H1 (cell line): ENCODE data around the gene PCCA. TPM values are rescaled to one million over a fixed set of nuclear protein-coding genes. Genes with fewer than 3 reads are reported as not detected.
A peak's percentile ranks its signal among the peaks of the same experiment; 100 is the strongest.

Experiments used
- CTCF ChIA-PET: fragments of 300-600 bp; sonication (Branson Sonifier 250); formaldehyde crosslinking; loops from one replicate; lab custom pipeline; 2021; ENCODE audit not compliant: partially characterized antibody; lab: Charles Lee
- POLR2A ChIA-PET: fragments of 300-600 bp; sonication (Branson Sonifier 250); formaldehyde crosslinking; loops from one replicate; lab custom pipeline; 2021; ENCODE audit warnings: inconsistent platforms; ENCODE audit not compliant: partially characterized antibody; lab: Charles Lee
- DNase-seq, 2 experiments: peaks; one replicate each; pipeline versions ENCODE4 v3.0.0 to v3.0.0-alpha.2; 2010 to 2022; ENCODE audit warnings: low spot score in 2 of 2, low read depth in 1 of 2, mixed read lengths in 1 of 2
- FAIRE-seq: peaks from 2 replicates; lab custom pipeline; 2011; peaks lifted over from hg19 to GRCh38; lab: Jason Lieb, UNC
- H2AFZ ChIP-seq: 2 replicates; pipeline ENCODE4 v1.8.1; 2012; ENCODE audit warnings: low read length, inconsistent platforms
- H2AK5ac ChIP-seq: 2 replicates; pipeline ENCODE4 v1.6.1; 2013; ENCODE audit warnings: low read depth, low read length
- H2BK120ac ChIP-seq: replicated peaks from 2 replicates; pipeline ENCODE3; 2013; ENCODE audit warnings: low read depth, low read length, inconsistent platforms
- H2BK12ac ChIP-seq: 2 replicates; pipeline ENCODE4 v1.6.1; 2013; ENCODE audit warnings: low read depth, low read length
- H2BK15ac ChIP-seq: 2 replicates; pipeline ENCODE4 v1.6.1; 2013; ENCODE audit warnings: low read length
- H2BK20ac ChIP-seq: 2 replicates; pipeline ENCODE4 v1.6.1; 2013; ENCODE audit warnings: low read length
- H2BK5ac ChIP-seq: 2 replicates; pipeline ENCODE4 v1.6.1; 2013; ENCODE audit warnings: low read depth, low read length
- H3K14ac ChIP-seq: 2 replicates; pipeline ENCODE4 v1.6.1; 2013; ENCODE audit warnings: inconsistent platforms; ENCODE audit not compliant: insufficient read length
- H3K18ac ChIP-seq: 2 replicates; pipeline ENCODE4 v1.6.1; 2013; ENCODE audit warnings: low read length; ENCODE audit errors: extremely low read depth
- H3K23ac ChIP-seq: 2 replicates; pipeline ENCODE4 v1.6.1; 2013; ENCODE audit warnings: inconsistent platforms; ENCODE audit not compliant: insufficient read length
- H3K23me2 ChIP-seq: 2 replicates; pipeline ENCODE4 v1.6.1; 2013; ENCODE audit warnings: low read depth, low read length
- H3K27ac ChIP-seq: 2 replicates; pipeline ENCODE4 v1.6.1; 2011; ENCODE audit warnings: low read depth, low read length, inconsistent platforms
- H3K27me3 ChIP-seq, 4 experiments: replicated peaks in 1 of 4; 1 replicate in 1 of 4; 2 replicates in 3 of 4; pipeline versions ENCODE4 v1.6.1 to v1.8.1; 2011 to 2013; ENCODE audit warnings: low read length in 3 of 4, mild to moderate bottlenecking in 3 of 4, inconsistent platforms in 2 of 4, mixed read lengths in 2 of 4, moderate library complexity in 1 of 4; ENCODE audit not compliant: control insufficient read depth in 3 of 4, insufficient read depth in 3 of 4; ENCODE audit errors: extremely low read depth in 1 of 4
- H3K36me3 ChIP-seq, 4 experiments: 2 replicates each; pipeline versions ENCODE4 v1.6.1 to v1.8.1; 2011 to 2013; ENCODE audit warnings: mild to moderate bottlenecking in 4 of 4, low read length in 3 of 4, moderate library complexity in 2 of 4, control low read depth in 1 of 4, inconsistent platforms in 1 of 4; ENCODE audit not compliant: insufficient read depth in 4 of 4, control insufficient read depth in 2 of 4
- H3K4ac ChIP-seq: replicated peaks from 2 replicates; pipeline ENCODE3; 2013; ENCODE audit warnings: low read length, low read depth, mixed read lengths, inconsistent platforms; ENCODE audit not compliant: insufficient read length
- H3K4me1 ChIP-seq, 4 experiments: replicated peaks in 1 of 4; 1 replicate in 1 of 4; 2 replicates in 3 of 4; pipeline versions ENCODE4 v1.6.1 to v1.8.1; 2011 to 2013; ENCODE audit warnings: low read length in 3 of 4, inconsistent platforms in 2 of 4, mixed read lengths in 1 of 4; ENCODE audit not compliant: insufficient read depth in 4 of 4, control insufficient read depth in 3 of 4
- H3K4me2 ChIP-seq, 2 experiments: 2 replicates each; pipeline versions ENCODE4 v1.6.1 to v1.8.1; 2011 to 2013; ENCODE audit warnings: low read depth in 2 of 2, low read length in 2 of 2, control low read depth in 1 of 2, inconsistent platforms in 1 of 2, mild to moderate bottlenecking in 1 of 2; ENCODE audit not compliant: insufficient read depth in 1 of 2
- H3K4me3 ChIP-seq, 4 experiments: fragments of 200-600, 300-600 bp in 1 of 4; sonication (generic), shearing (Covaris generic), sonication (Bioruptor Twin) in 1 of 4; 2 replicates each; pipeline versions ENCODE4 v1.5.1 to v1.8.1; 2011 to 2016; ENCODE audit warnings: low read length in 4 of 4, low read depth in 3 of 4, control low read depth in 2 of 4, inconsistent platforms in 2 of 4, mild to moderate bottlenecking in 2 of 4, mixed read lengths in 1 of 4, moderate library complexity in 1 of 4; ENCODE audit not compliant: insufficient read depth in 2 of 4; ENCODE audit errors: extremely low read depth in 1 of 4
- H3K56ac ChIP-seq: replicated peaks from 2 replicates; pipeline ENCODE3; 2013; ENCODE audit warnings: low read depth, mild to moderate bottlenecking, mixed read lengths, low read length, inconsistent platforms; ENCODE audit not compliant: insufficient read length
- H3K79me1 ChIP-seq: 2 replicates; pipeline ENCODE4 v1.6.1; 2013; ENCODE audit warnings: low read depth, low read length, control low read depth
- H3K79me2 ChIP-seq, 2 experiments: 2 replicates each; pipeline versions ENCODE4 v1.6.1 to v1.8.1; 2012 to 2013; ENCODE audit warnings: low read length in 2 of 2, mild to moderate bottlenecking in 2 of 2, inconsistent platforms in 1 of 2; ENCODE audit not compliant: insufficient read depth in 2 of 2, control insufficient read depth in 1 of 2
- H3K9ac ChIP-seq, 4 experiments: replicated peaks in 1 of 4; 1 replicate in 1 of 4; 2 replicates in 3 of 4; pipeline versions ENCODE4 v1.6.1 to v1.8.1; 2011 to 2013; ENCODE audit warnings: low read depth in 3 of 4, low read length in 3 of 4, control low read depth in 2 of 4, mild to moderate bottlenecking in 2 of 4, moderate library complexity in 2 of 4, inconsistent platforms in 1 of 4; ENCODE audit errors: extremely low read depth in 1 of 4
- H3K9me3 ChIP-seq, 2 experiments: 2 replicates each; pipeline versions ENCODE4 v1.6.1 to v1.8.1; 2012 to 2013; ENCODE audit warnings: mild to moderate bottlenecking in 2 of 2, moderate library complexity in 2 of 2, control low read depth in 1 of 2, inconsistent platforms in 1 of 2, low read depth in 1 of 2, low read length in 1 of 2, mixed read lengths in 1 of 2; ENCODE audit not compliant: insufficient read depth in 2 of 2
- H4K20me1 ChIP-seq, 2 experiments: replicated peaks in 1 of 2; 2 replicates each; pipeline versions ENCODE3 to v1.8.1; 2011 to 2013; ENCODE audit warnings: inconsistent platforms in 2 of 2, low read length in 2 of 2, mild to moderate bottlenecking in 1 of 2; ENCODE audit not compliant: insufficient read depth in 2 of 2, control insufficient read depth in 1 of 2
- H4K5ac ChIP-seq: 2 replicates; pipeline ENCODE4 v1.6.1; 2013; ENCODE audit warnings: low read length, low read depth, mixed read lengths, inconsistent platforms; ENCODE audit not compliant: insufficient read length
- H4K8ac ChIP-seq: 2 replicates; pipeline ENCODE4 v1.8.0; 2013; ENCODE audit warnings: mild to moderate bottlenecking, moderate library complexity, low read length, inconsistent platforms; ENCODE audit not compliant: insufficient read depth; ENCODE audit errors: extremely low read depth
- H4K91ac ChIP-seq: replicated peaks from 2 replicates; pipeline ENCODE3; 2013; ENCODE audit warnings: low read length, mixed read lengths, inconsistent platforms; ENCODE audit not compliant: insufficient read length
- GABPA ChIP-seq: IDR thresholded peaks from 2 replicates; pipeline ENCODE4 v1.6.1; 2011; ENCODE audit warnings: mild to moderate bottlenecking, low read length, moderate library complexity, borderline replicate concordance; ENCODE audit not compliant: insufficient read depth
- POLR2AphosphoS5 ChIP-seq: IDR thresholded peaks from 2 replicates; pipeline ENCODE4 v1.6.1; 2011; ENCODE audit warnings: low read depth, low read length
- SP4 ChIP-seq: IDR thresholded peaks from 2 replicates; pipeline ENCODE4 v1.6.1; 2012; ENCODE audit warnings: low read length, inconsistent platforms
- WGBS, 2 experiments: shearing (Covaris generic) in 1 of 2; methylation state at CpG; one replicate each; pipeline versions ENCODE4 v1.1.6 to v1.1.7; 2013 to 2015; ENCODE audit warnings: low lambda C conversion rate in 2 of 2, mixed read lengths in 2 of 2, inconsistent platforms in 1 of 2, low coverage in 1 of 2, missing lambda C conversion rate in 1 of 2; ENCODE audit not compliant: insufficient replicate concordance in 2 of 2, insufficient coverage in 1 of 2, insufficient read length in 1 of 2; ENCODE audit errors: extremely low coverage in 1 of 2, missing lambda C conversion rate in 1 of 2; 5-methylcytosine and 5-hydroxymethylcytosine counted together
- polyA plus RNA-seq, 7 experiments: library from polyadenylated mRNA; depleted of rRNA in 3 of 7; stranded (reverse) in 5 of 7; unstranded in 2 of 7; fragments of >200 nt in 5 of 7; fragments of 200-250 nt in 2 of 7; gene quantifications; 1 replicate in 5 of 7; 2 replicates in 1 of 7; 4 replicates in 1 of 7; pipeline versions ENCODE4 v1.2.1 to v1.2.3, GENCODE V29; 2011 to 2013; ENCODE audit warnings: missing spikeins in 2 of 7, mixed read lengths in 2 of 7
- total RNA-seq: library from RNA; stranded (reverse); fragmentation: NEBNext Ultra II Directional; extraction: Animal tissue kit (Norgen Biotek cat#: 25700); gene quantifications from 2 replicates; pipeline ENCODE4 v1.2.1, GENCODE V29; 2021

The PCCA gene
- total and polyA plus RNA-seq, 2 of the 8 experiments (the other 6 are each of a cell fraction or from before 2014, with no cell fraction given), result 18.4 to 49.8 TPM

DNA sequence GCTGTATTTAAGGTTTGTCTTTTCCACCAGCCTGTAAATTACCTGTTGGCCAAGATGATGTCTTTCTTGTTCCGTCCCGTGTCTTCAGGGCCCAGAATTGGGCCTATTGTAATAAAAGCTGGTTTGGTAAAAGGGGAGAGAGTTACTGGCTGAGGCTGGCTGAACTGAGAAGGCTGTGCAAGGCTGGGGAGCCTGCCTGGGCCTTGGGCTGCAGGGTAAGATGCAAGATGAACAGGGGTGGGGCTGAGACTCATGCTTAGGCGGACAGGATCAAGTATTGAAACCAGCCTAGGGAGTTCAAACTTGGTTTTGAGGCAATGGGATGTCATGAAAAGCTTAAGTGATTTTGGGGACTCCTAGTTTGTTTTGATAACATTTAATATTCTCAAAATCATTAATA, 142.3 kb downstream of the PCCA start:
- FAIRE-seq, result no peak
- ChIA-PET CTCF (interaction anchor here (1.0 to 1.4 kb wide), 7 partner anchors 9 to 574 kb away, joined by 3 to 4 read pairs (median 3); no protein-coding TSS in a partner anchor), POLR2A (interaction anchor here (0.8 kb wide), 1 partner anchor 142 kb away, joined by 3 read pairs; the partner anchor contains the start of gene PCCA)
- Histone ChIP-seq H3K9me3 (no peaks in the 10 kb centered on the region), H2BK15ac (no peak overlapping the region), H3K23me2 (no peaks in the 10 kb centered on the region; the same call in 1 of the 2 replicates), H3K4ac (no peak overlapping the region), H4K91ac (no peak overlapping the region), H2BK12ac (no peak overlapping the region), H3K4me1 (peaks cover 4 to 15% (median 10%) of the 10 kb centered on the region in 4 experiments; a peak in 6 of 7 replicates), H3K27ac (no peak overlapping the region), H2AFZ (no peak overlapping the region), H3K36me3 (no peaks in the 10 kb centered on the region), H2BK5ac (no peak overlapping the region), H3K23ac (no peak overlapping the region), H3K79me1 (no peaks in the 10 kb centered on the region; the same call in 1 of the 2 replicates), H2BK120ac (peak overlapping the region; percentile 10), H3K56ac (no peak overlapping the region), H4K5ac (no peak overlapping the region), H3K4me2 (no peak overlapping the region), H3K14ac (no peak overlapping the region), H4K8ac (no peak overlapping the region), H3K9ac (no peak overlapping the region), H3K79me2 (peaks cover 0 to 23% of the 10 kb centered on the region in 2 experiments; a peak in 1 of 4 replicates), H2AK5ac (no peak overlapping the region), H4K20me1 (no peaks in the 10 kb centered on the region), H3K27me3 (no peaks in the 10 kb centered on the region), H3K18ac (no peak overlapping the region), H3K4me3 (no peak overlapping the region), H2BK20ac (no peak overlapping the region)
- WGBS, 2 experiments, result 88% methylated on average over 3 of the region's 3 CpGs; no CpG with 5 or more reads in 1 of the 2 experiments
- DNase-seq, result no peak
- TF ChIP-seq SP4 (no peak), GABPA (no peak), POLR2AphosphoS5 (no peak)
